C4-2B (cell line): ENCODE results near the gene ISCU.

Experiments used
- ZFX ChIP-seq: fragments of 450-650 bp; IDR thresholded peaks from 2 replicates; pipeline ENCODE4 v1.6.1; 2017
- TF ChIP-seq, protein P1 (sequence below): fragments of 450-650 bp; conservative IDR thresholded peaks from 2 replicates; pipeline ENCODE4 v1.5.1; 2017; ENCODE audit warnings: mild to moderate bottlenecking

DNA sequence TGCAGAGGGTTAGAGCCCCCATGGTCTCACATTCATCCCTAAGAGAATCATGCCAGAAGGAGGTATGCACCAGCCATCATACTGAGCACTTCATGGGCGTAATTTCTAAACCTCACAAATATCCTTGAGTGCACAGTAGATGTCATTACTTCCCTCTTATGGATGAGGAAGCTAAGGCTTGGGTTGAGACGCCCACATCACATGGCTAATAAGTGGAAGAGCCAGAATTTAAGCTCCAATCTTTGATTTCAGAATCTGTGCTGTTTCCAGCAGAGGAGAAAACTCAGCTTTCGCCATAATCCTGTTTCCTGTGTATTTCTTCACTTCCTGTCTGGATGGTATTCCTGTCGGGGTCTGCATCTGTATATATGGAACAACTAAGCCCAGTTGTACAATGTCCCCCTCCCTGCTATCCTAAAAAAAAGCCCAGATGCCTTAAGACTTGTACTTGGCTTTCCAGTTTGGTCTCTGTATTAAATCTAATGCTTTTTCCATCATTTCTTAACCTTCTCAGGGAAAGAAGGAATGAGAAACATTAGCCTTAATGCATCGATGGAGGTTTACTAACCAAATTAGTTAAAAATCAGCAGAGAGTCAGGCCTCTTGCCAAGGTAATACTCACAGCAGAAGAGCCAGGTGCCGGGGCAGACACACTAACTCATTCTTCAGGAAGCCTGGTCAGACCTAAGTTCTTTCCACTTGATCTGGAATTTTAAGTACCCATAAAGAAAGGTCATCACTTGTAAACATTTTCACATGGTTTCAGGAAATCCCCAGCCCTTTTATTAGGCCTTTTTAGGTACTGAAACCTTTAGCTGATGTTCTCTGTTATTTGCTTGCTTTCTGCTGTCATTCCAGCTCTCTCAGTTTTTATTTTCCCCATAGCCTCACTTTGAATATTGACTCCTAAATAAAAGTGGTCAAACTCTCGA is 5.3 kb downstream of the ISCU start:
- TF ChIP-seq, protein P1, sequence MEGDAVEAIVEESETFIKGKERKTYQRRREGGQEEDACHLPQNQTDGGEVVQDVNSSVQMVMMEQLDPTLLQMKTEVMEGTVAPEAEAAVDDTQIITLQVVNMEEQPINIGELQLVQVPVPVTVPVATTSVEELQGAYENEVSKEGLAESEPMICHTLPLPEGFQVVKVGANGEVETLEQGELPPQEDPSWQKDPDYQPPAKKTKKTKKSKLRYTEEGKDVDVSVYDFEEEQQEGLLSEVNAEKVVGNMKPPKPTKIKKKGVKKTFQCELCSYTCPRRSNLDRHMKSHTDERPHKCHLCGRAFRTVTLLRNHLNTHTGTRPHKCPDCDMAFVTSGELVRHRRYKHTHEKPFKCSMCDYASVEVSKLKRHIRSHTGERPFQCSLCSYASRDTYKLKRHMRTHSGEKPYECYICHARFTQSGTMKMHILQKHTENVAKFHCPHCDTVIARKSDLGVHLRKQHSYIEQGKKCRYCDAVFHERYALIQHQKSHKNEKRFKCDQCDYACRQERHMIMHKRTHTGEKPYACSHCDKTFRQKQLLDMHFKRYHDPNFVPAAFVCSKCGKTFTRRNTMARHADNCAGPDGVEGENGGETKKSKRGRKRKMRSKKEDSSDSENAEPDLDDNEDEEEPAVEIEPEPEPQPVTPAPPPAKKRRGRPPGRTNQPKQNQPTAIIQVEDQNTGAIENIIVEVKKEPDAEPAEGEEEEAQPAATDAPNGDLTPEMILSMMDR, result no peak
- TF ChIP-seq ZFX, result no peak
